Femur (tissue), 1 donor: Measurements from ENCODE around the gene PHACTR3.

Experiments
- DNase-seq: peaks from one replicate; pipeline ENCODE4 v3.0.0-alpha.2; 2017

PHACTR3 gene

GRCh38 chr20:59622496-59622895 is 18.2 kb downstream of the PHACTR3 start:
- DNase-seq: no peak

DNA sequence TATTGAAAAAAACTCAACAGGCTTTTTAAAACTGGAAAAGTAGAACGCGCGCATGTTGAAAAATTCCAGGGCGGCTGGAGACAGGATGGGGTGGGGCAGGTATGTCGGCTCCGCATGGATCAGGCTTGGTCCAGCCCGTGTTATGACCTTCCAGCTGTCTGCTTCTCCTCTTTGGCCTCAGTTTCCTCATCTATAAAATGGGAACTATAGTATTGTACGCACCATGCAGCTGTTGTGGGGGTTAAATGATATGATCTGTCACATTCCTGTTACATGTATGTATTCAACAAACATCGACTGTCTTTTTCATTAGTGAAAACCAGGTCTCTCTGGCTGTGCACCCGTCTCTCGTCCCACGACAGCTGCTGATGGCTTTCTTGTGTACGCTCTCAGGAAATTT is 18.8 kb downstream of the PHACTR3 start:
- no peak for DNase-seq

DNA sequence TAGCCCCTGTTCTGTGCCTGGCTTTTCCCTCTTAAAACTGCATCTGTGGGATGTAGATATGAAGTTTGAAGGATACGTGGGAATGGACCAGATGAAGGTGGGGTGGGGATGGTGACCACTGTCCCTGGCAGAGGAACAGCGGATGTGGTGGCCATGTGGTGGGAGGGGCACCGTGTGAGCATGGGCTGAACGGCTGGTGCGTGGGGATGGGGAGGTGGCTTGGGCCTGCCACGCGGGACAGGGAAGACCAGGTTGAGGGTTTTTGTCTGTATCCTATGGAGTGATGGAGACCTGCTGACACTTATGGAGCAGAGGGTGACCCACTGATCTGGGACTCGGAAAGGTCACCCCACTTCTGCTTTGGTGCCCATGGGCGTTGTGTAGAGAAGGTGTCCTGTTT is 19.2 kb downstream of the PHACTR3 start:
- DNase-seq: no peak

DNA sequence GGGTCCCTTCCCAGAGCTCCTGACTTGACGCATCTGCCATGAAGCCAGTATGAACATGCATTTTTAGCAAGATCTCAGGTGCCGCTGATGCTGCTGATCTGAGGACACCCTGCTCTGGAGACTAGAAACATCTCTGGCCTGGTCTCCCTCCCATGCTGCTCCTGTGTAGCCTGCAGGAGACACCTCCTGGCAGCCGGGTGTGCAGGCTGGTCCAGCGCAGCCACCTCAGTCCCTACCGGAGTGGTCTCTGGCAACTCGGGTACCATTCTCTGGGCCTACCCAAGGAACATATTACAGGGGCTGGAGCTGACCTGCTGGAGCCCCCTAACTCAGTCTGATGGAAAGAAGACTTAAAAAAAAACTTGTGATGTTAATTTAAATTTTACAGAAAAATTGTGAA is 20.1 kb downstream of the PHACTR3 start:
- DNase-seq: no peak

DNA sequence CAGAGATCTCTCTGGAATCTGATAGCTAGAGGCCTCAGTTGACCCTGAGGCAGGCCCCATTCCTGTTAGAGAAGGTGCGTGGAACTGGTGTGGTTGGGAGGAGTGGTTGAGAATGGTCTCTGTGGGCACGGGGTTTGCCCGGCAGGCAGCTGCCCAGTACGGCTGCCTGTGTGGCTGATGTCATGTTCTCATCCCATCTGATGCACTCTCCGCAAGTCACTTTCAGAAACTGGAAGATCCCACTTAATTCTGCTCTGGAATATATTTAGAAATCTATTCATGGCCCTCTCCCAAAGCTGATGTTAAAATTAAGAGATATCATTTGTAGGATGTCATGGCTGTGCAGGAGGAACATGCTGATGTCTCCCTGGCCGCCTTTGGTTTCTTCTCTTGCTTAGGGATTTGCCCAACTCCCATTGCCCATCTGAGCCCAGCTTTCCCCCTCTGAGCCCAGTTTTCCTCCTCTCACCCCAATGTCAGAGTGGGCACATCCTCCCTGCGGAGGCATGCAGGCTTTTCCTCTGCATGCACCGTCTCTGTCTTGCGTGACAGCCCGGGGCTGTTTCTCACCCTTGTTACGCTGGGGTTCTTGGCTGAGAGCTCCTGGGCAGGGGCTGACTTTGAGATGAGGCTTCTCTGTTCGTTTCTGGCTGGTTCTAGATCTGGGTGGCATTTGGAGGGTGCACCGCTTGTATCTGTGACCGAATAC is 21.0 kb downstream of the PHACTR3 start:
- DNase-seq: no peak

- DNase-seq: no peak
Measured at GRCh38 chr20:59627298-59627697, 23.0 kb downstream of the PHACTR3 start.

DNA sequence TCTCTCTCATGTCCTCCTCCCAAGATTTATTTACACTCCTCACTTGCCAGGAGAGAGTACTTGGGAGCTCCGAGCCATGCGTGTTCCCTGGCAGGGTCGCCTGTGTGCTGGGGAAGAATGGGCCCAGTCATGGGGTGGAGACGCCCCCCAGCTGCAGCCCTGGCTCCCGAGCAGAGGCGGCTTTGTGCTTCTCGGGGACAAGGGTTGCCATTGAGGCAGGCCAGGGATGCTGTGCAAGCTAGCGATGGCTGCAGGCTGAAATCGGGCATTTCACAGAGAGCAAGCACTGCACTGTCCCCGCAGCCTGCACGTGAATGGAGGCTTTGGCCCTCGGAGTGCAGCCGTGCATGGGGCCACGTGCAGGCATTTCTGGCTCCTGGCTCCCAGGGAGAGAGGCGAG is 23.8 kb downstream of the PHACTR3 start:
- DNase-seq: no peak

DNA sequence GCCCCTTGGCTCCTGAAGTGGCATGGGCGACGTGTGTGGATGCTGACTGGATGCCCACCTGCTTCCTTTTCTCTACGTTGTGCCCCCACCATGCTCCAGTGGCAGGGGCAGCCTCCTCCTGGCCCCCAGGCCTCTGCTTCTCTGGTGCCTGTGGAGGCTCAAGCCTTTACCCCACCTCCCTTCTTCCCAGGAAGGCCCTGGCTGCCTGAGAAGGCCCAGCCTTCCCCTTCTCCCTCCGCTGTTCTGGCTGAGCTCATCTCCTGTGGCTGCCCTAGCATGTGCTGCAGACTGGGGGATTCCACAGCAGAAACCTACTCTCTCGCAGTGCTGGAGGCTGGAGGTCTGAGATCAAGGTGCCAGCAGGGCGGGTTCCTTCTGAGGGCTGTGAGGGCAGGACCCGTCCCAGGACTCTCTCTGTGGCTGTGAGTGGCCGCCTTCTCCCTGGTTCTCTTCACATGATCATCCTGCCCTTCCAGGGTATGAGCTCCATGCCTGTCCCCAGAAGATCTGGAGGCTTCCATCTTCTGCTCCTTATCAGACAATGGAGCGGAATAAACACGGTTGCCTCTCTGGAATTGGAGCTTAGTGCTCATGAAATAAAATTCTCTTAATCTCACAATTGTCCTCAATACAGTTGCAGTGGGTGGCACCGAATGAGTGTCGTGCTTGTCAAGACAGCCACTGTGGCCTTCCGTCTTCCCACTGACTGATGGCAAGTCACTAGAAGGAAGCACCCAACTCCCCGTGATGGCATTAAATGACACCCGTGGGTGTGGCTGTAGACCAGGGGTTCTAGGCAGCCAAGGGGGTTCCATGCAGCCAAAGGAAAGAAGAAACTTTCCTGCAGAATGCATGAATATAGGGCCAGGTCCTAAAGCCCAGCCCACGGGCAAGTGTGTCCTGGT is 25.1 kb downstream of the PHACTR3 start:
- DNase-seq: no peak

GRCh38 chr20:59630526-59630925 is 26.2 kb downstream of the PHACTR3 start:
- no peak for DNase-seq

- no peak for DNase-seq
Measured at GRCh38 chr20:59631751-59632540, 27.6 kb downstream of the PHACTR3 start.

DNA sequence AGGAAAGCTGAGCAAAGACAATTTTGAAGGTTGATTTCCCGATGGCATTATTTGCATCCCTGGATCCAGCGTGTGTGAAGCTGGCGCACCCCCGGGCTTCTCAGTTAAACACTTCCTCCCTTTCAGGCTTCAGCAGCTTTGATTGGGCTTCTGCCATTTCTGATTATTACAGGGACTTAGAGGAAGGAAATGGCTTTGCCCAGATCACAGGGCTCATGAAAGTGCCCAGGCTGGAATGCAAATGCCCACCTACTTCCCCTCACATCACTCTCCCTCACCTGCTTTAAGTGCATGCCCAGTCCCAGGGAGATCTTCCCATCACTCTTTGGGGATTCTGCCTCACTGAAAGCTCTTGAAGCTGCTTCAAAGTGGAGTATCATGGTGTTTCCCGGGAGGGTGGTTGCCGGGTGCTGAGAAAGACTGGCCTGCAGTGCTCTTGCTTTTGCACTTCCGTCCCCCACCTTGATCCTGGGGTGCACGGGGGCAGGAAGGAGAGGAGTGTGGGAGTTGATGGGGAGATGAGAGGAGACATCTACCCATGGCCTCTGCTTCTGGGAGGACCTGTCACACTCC is 28.3 kb downstream of the PHACTR3 start:
- DNase-seq: no peak

DNA sequence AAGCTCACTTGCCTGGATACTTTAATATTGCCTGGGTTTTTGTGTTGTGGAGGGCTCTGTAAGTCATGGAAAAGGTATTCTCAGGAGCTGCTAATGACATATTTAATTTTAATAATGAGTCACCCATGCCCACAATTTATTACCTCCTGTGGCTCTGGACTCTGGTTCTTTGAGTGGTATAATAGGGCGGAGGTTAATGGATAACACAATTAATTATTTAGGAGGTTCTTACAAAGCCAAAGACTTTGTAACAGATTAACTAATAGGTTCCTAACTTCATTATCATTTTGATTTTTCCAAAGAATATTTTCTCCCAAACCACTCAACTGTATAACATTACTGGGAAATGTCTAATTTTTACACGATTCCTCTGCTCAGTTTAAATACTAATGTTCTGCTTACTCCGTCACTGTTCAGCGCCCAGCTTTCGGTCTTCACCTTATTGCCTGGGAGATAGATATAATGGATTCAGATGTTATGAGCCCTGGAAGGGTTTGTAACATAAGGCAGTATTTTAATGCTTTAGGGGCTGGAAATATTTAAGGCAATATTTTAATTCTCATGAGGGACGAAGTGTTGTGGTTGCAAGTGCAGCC is 29.4 kb downstream of the PHACTR3 start:
- no peak for DNase-seq

GRCh38 chr20:59634435-59635005 is 30.2 kb downstream of the PHACTR3 start:
- DNase-seq: no peak

GRCh38 chr20:59636766-59637370 is 32.5 kb downstream of the PHACTR3 start:
- no peak for DNase-seq

DNA sequence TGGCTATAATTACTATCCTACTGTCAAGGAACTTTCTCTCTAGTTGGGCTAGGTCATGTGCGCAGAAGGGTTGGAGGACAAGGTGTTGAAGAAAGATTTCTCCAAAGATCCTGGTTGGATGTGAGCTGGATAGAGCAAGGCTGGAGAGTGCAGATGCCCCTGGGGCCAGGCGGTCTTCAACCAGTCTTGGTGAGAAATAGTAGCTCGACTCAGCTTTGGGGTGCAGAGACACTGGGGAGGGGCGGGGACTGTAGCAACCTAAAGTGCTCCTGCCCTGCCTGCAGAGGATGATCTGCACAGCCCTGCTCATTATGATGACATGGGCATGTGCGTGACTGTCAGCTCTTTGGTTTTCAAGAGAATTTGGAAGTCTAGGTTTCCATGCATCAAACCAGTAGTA is 35.9 kb downstream of the PHACTR3 start:
- DNase-seq: no peak

- DNase-seq: no peak
Measured at GRCh38 chr20:59643615-59644061, 39.3 kb downstream of the PHACTR3 start.

GRCh38 chr20:59644371-59644939 is 40.1 kb downstream of the PHACTR3 start:
- no peak for DNase-seq

GRCh38 chr20:59645271-59645670 is 40.9 kb downstream of the PHACTR3 start:
- DNase-seq: no peak

DNA sequence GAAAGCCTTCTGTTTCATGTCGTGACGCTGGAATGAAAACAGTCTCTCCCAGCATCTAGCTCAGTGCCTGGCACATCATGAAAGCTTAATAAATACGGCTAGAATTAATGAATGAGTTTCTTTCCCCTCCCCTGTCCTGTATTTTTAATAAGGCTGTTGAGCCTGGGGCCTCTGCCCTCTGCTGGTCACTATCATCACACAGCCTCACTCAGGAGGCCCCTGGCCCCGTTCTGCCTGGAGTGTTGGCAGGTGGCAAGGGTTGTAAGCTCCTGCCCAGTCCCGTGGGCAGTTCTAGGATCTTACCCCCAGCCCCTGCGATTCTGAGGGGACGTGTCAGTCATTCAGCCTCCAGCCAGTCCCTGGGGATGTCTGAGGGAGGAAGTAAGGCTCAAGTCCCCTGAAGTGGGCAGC is 41.4 kb downstream of the PHACTR3 start:
- DNase-seq: no peak

DNA sequence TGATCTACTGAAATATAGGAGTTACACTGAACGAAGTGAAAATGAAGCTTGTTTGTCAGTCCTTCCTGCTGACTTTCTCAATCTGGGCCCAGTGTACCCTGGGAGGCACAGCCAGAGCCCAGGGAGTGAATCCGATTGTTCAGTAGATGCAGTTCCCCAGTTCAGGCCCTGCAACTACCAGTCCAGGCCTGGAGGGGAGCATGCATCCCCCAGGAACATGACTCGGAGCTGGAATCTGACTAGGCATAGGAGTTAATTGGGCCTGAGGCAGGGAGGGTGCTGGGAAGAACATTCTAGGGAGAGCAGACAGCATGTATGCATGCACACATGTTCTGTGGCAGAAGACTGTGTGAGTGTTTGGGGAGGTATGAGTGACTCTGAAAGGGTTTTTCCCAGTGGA is 42.1 kb downstream of the PHACTR3 start:
- no peak for DNase-seq

DNA sequence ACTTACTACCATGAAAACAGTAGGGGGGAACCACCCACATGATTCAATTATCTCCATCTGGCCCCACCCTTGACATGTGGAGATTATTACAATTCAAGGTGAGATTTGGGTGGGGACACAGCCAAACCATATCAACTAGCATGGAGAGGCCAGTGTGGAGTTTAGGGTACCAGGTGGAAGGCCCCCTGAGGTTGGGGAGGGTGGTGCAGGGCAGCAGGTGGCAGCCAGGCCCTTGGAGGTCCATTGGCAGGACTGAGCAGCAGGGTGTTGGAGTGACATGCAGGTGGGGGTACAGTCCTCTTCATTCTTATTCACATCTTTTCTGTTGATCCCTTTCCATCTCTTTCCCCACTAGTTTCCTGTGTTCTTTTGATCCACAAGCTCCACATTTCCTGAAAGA is 42.9 kb downstream of the PHACTR3 start:
- no peak for DNase-seq
